Measurements from ENCODE around the gene GPR162. TPM values are rescaled to one million over a fixed set of nuclear protein-coding genes. Genes with fewer than 3 reads are reported as not detected.
"Not testable (repeated sequence)": the region's sequence is repeated elsewhere in the genome, so short reads cannot be mapped to it uniquely, and the experiment has no call there.

The GPR162 gene
- total RNA-seq, 4 donors from 2014 or later = 0.16 to 0.31 (median 0.20) TPM; not detected in 1

DNA sequence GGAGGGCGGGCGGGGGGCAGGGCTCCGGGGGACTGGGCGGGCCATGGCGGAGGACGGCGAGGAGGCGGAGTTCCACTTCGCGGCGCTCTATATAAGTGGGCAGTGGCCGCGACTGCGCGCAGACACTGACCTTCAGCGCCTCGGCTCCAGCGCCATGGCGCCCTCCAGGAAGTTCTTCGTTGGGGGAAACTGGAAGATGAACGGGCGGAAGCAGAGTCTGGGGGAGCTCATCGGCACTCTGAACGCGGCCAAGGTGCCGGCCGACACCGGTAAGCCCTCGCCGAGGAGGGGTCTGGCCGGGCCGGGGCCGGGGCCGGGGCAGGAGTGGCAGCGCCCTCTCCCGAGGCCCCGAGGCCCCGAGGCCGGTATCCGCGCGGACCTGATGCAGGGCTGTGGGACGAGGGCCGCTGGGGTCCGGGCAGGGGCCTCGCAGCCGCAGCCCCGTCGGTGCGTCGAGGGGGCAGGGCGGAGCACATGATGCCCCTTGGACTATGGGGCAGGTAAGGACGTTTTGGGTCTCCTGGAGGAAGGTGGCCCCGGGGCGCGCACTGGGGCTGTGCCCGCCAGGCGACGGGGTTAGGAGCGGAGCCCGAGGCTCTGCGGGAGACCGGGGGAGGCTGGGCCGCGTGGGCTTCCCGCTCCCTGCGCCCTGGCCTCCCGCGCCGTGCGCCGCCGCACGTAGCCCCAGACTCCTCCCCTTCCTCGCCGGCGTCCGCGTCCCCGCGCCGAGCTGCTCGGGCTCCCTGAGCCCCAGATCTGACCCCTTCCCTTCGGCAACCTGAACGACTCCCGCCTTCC is 46.0 kb downstream of the GPR162 start, which contains the start of gene TPI1:
Gene TPI1 (plus strand): TSS at position 119 of the 798 bp plus-strand sequence. CDS start 36 bp downstream, at position 155.
- H3K9me3 ChIP-seq = no peaks in the 10 kb centered on the region
- H3K4me1 ChIP-seq = peaks cover 35 to 38% of the 10 kb centered on the region in 2 donors
- intact Hi-C loops (cut with DNase I; ENCODE audit: low total_unique reads) = loop anchor here (1.0 to 5.0 kb wide), 4 partner anchors 15 to 151 kb away; partner anchors contain the start of genes C12orf57, LPCAT3, RNU7-1 and USP5
- peak within 1 kb of the TSS; percentile 74 to 99 (median 91) for H3K4me3 ChIP-seq
- H3K27ac ChIP-seq = peak within 1 kb of the TSS; percentile 93 to 100 (median 99)
- TF ChIP-seq POLR2A (IDR thresholded peaks at IDR 0.05) = peak; percentile 95 to 98
- TF ChIP-seq, protein P1, sequence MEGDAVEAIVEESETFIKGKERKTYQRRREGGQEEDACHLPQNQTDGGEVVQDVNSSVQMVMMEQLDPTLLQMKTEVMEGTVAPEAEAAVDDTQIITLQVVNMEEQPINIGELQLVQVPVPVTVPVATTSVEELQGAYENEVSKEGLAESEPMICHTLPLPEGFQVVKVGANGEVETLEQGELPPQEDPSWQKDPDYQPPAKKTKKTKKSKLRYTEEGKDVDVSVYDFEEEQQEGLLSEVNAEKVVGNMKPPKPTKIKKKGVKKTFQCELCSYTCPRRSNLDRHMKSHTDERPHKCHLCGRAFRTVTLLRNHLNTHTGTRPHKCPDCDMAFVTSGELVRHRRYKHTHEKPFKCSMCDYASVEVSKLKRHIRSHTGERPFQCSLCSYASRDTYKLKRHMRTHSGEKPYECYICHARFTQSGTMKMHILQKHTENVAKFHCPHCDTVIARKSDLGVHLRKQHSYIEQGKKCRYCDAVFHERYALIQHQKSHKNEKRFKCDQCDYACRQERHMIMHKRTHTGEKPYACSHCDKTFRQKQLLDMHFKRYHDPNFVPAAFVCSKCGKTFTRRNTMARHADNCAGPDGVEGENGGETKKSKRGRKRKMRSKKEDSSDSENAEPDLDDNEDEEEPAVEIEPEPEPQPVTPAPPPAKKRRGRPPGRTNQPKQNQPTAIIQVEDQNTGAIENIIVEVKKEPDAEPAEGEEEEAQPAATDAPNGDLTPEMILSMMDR (IDR thresholded peaks at IDR 0.05 in 4 of 5, conservative IDR thresholded peaks at IDR 0.05 in 1 of 5) = no peak
- ATAC-seq (peak; percentile 83 to 84), DNase-seq (peak; percentile 79 to 83)
- peaks cover 0 to 59% of the 10 kb centered on the region in 2 donors for H3K36me3 ChIP-seq
- H3K27me3 ChIP-seq = no peaks in the 10 kb centered on the region
- in situ Hi-C loops (cut with MboI; ENCODE audit: low sequenced_read_pairs in 4 of 4) = no loop called here

GRCh38 chr12:6868211-6869048 is 46.8 kb downstream of the GPR162 start:
- in situ Hi-C loops (cut with MboI; ENCODE audit: low sequenced_read_pairs in 4 of 4) = no loop called here
- intact Hi-C loops (cut with DNase I; ENCODE audit: low total_unique reads) = loop anchor here (1.0 to 5.0 kb wide), 3 partner anchors 23 to 150 kb away; partner anchors contain the start of genes C12orf57, LPCAT3 and RNU7-1
- peaks cover 35 to 38% of the 10 kb centered on the region in 2 donors for H3K4me1 ChIP-seq

GRCh38 chr12:6869049-6870021 is 47.7 kb downstream of the GPR162 start:
- peak overlapping the region; percentile 74 to 99 (median 91) for H3K4me3 ChIP-seq
- in situ Hi-C loops (cut with MboI; ENCODE audit: low sequenced_read_pairs in 4 of 4) = no loop called here
- peak; percentile 58 to 82 for DNase-seq
- no peaks in the 10 kb centered on the region for H3K9me3 ChIP-seq
- peak overlapping the region; percentile 93 to 100 (median 99) for H3K27ac ChIP-seq
- H3K36me3 ChIP-seq = peaks cover 0 to 42% of the 10 kb centered on the region in 2 donors
- peak; percentile 23 to 40 for ATAC-seq
- intact Hi-C loops (cut with DNase I; ENCODE audit: low total_unique reads) = loop anchor here (1.0 to 5.0 kb wide), 4 partner anchors 22 to 149 kb away; partner anchors contain the start of genes C12orf57, LPCAT3 and RNU7-1
- TF ChIP-seq, protein P1 (IDR thresholded peaks at IDR 0.05 in 4 of 5, conservative IDR thresholded peaks at IDR 0.05 in 1 of 5) = peak; percentile 81 to 92 (median 90)
- no peak for TF ChIP-seq POLR2A (IDR thresholded peaks at IDR 0.05)
- no peaks in the 10 kb centered on the region for H3K27me3 ChIP-seq
- peaks cover 38 to 39% of the 10 kb centered on the region in 2 donors for H3K4me1 ChIP-seq

More at GRCh38 chr12:6868211-6869048, 46.8 kb downstream of the GPR162 start:
- no peaks in the 10 kb centered on the region for H3K27me3 ChIP-seq
- peak; percentile 1 to 11 for ATAC-seq
- peak in 1 of 2 donors; percentile 52 for DNase-seq
- H3K36me3 ChIP-seq = peaks cover 0 to 51% of the 10 kb centered on the region in 2 donors
- peak overlapping the region; percentile 93 to 100 (median 99) for H3K27ac ChIP-seq
- H3K4me3 ChIP-seq = peak overlapping the region; percentile 74 to 99 (median 91)
- no peaks in the 10 kb centered on the region for H3K9me3 ChIP-seq
- TF ChIP-seq POLR2A (IDR thresholded peaks at IDR 0.05) = no peak
- TF ChIP-seq, protein P1 (IDR thresholded peaks at IDR 0.05 in 4 of 5, conservative IDR thresholded peaks at IDR 0.05 in 1 of 5) = no peak

GRCh38 chr12:6870304-6870703 is 48.7 kb downstream of the GPR162 start:
- peaks cover 0 to 32% of the 10 kb centered on the region in 2 donors for H3K36me3 ChIP-seq
- DNase-seq; in situ Hi-C loops (cut with MboI; ENCODE audit: low sequenced_read_pairs in 4 of 4); H3K9me3 ChIP-seq; H3K27me3 ChIP-seq; ATAC-seq; H3K4me3 ChIP-seq: not testable (repeated sequence)
- peaks cover 38 to 39% of the 10 kb centered on the region in 2 donors for H3K4me1 ChIP-seq
- H3K27ac ChIP-seq = peak overlapping the region in 2 of 4 donors; percentile 93 to 100
- intact Hi-C loops (cut with DNase I; ENCODE audit: low total_unique reads) = loop anchor here (5.0 kb wide), 1 partner anchor 92 kb away; no protein-coding TSS in a partner anchor

Data from gastrocnemius medialis (tissue), 4 donors.